ENCODE results near the gene UBE2G2.

GRCh38 chr21:44819283-44820243 lies 17.9 kb upstream of the UBE2G2 start:
- TF ChIP-seq POLR2A (IDR thresholded peaks at IDR 0.05): no peak
- TF ChIP-seq CTCF (IDR thresholded peaks at IDR 0.05): no peak
- no peak for TF ChIP-seq POLR2AphosphoS5 (IDR thresholded peaks at IDR 0.05)

All from breast epithelium (tissue), 3 donors.